Adrenal gland (tissue), 12 donors: ENCODE data around the gene TPM4. TPM values are rescaled to one million over a fixed set of nuclear protein-coding genes. Genes with fewer than 3 reads are reported as not detected.

Experiments
- DNase-seq, 7 donors: peaks; one replicate each; pipeline ENCODE4 v3.0.0-alpha.2; 2019 to 2020
- H3K27ac ChIP-seq, 5 donors: fragments of 200-600 bp; sonication (generic) in 4 of 5; 1 replicate in 3 of 5; 2 replicates in 2 of 5; pipeline versions ENCODE4 v1.5.1 to v1.8.0; 2016 to 2020; ENCODE audit warnings: mild to moderate bottlenecking in 1 of 5
- H3K27me3 ChIP-seq: fragments of 200-600 bp; 2 replicates; pipeline ENCODE4 v1.8.0; 2021
- H3K36me3 ChIP-seq, 2 donors: fragments of 200-600 bp; replicated peaks in 1 of 2; 1 replicate in 1 of 2; 2 replicates in 1 of 2; pipeline versions ENCODE4 v1.5.1 to v1.8.0; 2018 to 2022
- H3K4me1 ChIP-seq, 2 donors: fragments of 200-600 bp; replicated peaks in 1 of 2; 1 replicate in 1 of 2; 2 replicates in 1 of 2; pipeline versions ENCODE4 v1.5.1 to v1.8.0; 2018 to 2021
- H3K4me3 ChIP-seq, 4 donors: fragments of 200-600 bp; sonication (generic) in 3 of 4; one replicate each; pipeline ENCODE4 v1.5.1; 2016 to 2018
- H3K9me3 ChIP-seq, 3 donors: fragments of 200-600 bp; sonication (generic) in 1 of 3; replicated peaks in 1 of 3; 1 replicate in 2 of 3; 2 replicates in 1 of 3; pipeline versions ENCODE4 v1.5.1 to v1.8.0; 2016 to 2021
- CTCF ChIP-seq, 6 experiments: fragments of 450-650 bp in 4 of 6; fragments of 200-600 bp in 2 of 6; sonication (generic) in 1 of 6; IDR thresholded peaks; 1 replicate in 5 of 6; 2 replicates in 1 of 6; pipeline versions ENCODE4 v1.5.1 to v1.8.0; 2016 to 2021; ENCODE audit warnings: antibody characterized with exemption in 6 of 6, mild to moderate bottlenecking in 2 of 6, moderate library complexity in 1 of 6
- POLR2A ChIP-seq, 2 donors: fragments of 450-650 bp; IDR thresholded peaks; one replicate each; pipeline ENCODE4 v1.6.1; 2017; ENCODE audit warnings: antibody characterized with exemption in 2 of 2, mild to moderate bottlenecking in 2 of 2, moderate library complexity in 1 of 2
- WGBS, 4 donors: extraction: QIAGEN DNeasy Blood & Tissue Kit in 2 of 4; methylation state at CpG; one replicate each; pipeline versions ENCODE4 v1.1.5 to v1.1.7; 2013 to 2017; 5-methylcytosine and 5-hydroxymethylcytosine counted together
- intact Hi-C, 2 donors: fragments of 100-400 bp; cut with DNase I; formaldehyde crosslinking; loops; one replicate each; pipeline versions ENCODE4 v1.14.1 to v1.15.0; 2022 to 2023
- polyA plus RNA-seq, 3 donors: library from polyadenylated mRNA; stranded (reverse); fragments of 200-250 nt in 2 of 3; fragments of 350-450 nt in 1 of 3; fragmentation: Illumina TruSeq in 1 of 3; extraction: RNeasy Lipid Tissue Mini Kit (QIAGEN cat#74804) in 1 of 3; gene quantifications; one replicate each; pipeline ENCODE4 v1.2.3, GENCODE V29; 2013 to 2014
- total RNA-seq, 9 donors: library from RNA; depleted of rRNA in 4 of 9; stranded (reverse); fragments of >200 nt in 4 of 9; fragments of 120-200 nt in 1 of 9; fragmentation: NEBNext Ultra II Directional in 1 of 9; extraction: Animal tissue kit (Norgen Biotek cat#: 25700) in 1 of 9; gene quantifications; one replicate each; pipeline versions ENCODE4 v1.1.0 to v1.2.4, GENCODE V29; 2013 to 2023
- donor health status: healthy with polysubstance abuse.
- donor health status: Bipolar disorder and iron deficiency.
- donor health status: DM: yes; HTN: yes; CAD: no.
- donor health status: DM: no; HTN: no; CAD: no.
- donor health status: DM: no; HTN: no; CAD: no.
- donor health status: DM: yes; HTN: yes; CAD: no.

TPM4 gene
- total and polyA plus RNA-seq, 12 donors, result 111 to 294 (median 204) TPM

- H3K4me1 ChIP-seq, result no peaks in the 10 kb centered on the region
- H3K9me3 ChIP-seq, result no peaks in the 10 kb centered on the region
- no peak overlapping the region for H3K27ac ChIP-seq
- intact Hi-C loops, result loop anchor here (5.0 kb wide), 1 partner anchor 140 kb away; no protein-coding TSS in a partner anchor
- TF ChIP-seq CTCF (IDR thresholded peaks at IDR 0.05), result no peak
- no peak for TF ChIP-seq POLR2A (IDR thresholded peaks at IDR 0.05)
- H3K4me3 ChIP-seq, result no peak overlapping the region
- no peaks in the 10 kb centered on the region for H3K27me3 ChIP-seq
- no peaks in the 10 kb centered on the region for H3K36me3 ChIP-seq
- no peak for DNase-seq
- WGBS, 4 donors, result 56 to 63% (median 58%) methylated on average over 9 of the region's 9 CpGs
Observed at GRCh38 chr19:16041991-16042386, 34.3 kb upstream of the TPM4 start.

GRCh38 chr19:16042533-16043085 is 33.7 kb upstream of the TPM4 start:
- DNase-seq, result no peak
- WGBS, 4 donors, result 36 to 51% (median 43%) methylated on average over 4 of the region's 4 CpGs
- no peak overlapping the region for H3K27ac ChIP-seq

GRCh38 chr19:16043156-16043757 is 33.0 kb upstream of the TPM4 start:
- intact Hi-C loops, result loop anchor here (5.0 kb wide), 1 partner anchor 139 kb away; no protein-coding TSS in a partner anchor
- Histone ChIP-seq H3K27ac (no peak overlapping the region), H3K9me3 (no peaks in the 10 kb centered on the region), H3K4me1 (no peaks in the 10 kb centered on the region), H3K27me3 (no peaks in the 10 kb centered on the region), H3K36me3 (no peaks in the 10 kb centered on the region), H3K4me3 (no peak overlapping the region)
- 28 to 43% (median 39%) methylated on average over 2 of the region's 2 CpGs for WGBS, 4 donors
- DNase-seq, result no peak
- TF ChIP-seq CTCF (IDR thresholded peaks at IDR 0.05), result no peak
- TF ChIP-seq POLR2A (IDR thresholded peaks at IDR 0.05), result no peak

More at GRCh38 chr19:16042533-16043085, 33.7 kb upstream of the TPM4 start:
- H3K36me3 ChIP-seq, result no peaks in the 10 kb centered on the region
- H3K4me3 ChIP-seq, result no peak overlapping the region
- TF ChIP-seq CTCF (IDR thresholded peaks at IDR 0.05) (no peak), POLR2A (IDR thresholded peaks at IDR 0.05) (no peak)
- no peaks in the 10 kb centered on the region for H3K27me3 ChIP-seq
- no peaks in the 10 kb centered on the region for H3K9me3 ChIP-seq
- no peaks in the 10 kb centered on the region for H3K4me1 ChIP-seq
- intact Hi-C loops, result loop anchor here (5.0 kb wide), 1 partner anchor 140 kb away; no protein-coding TSS in a partner anchor

- Histone ChIP-seq H3K36me3 (no peaks in the 10 kb centered on the region), H3K27ac (no peak overlapping the region), H3K9me3 (no peaks in the 10 kb centered on the region), H3K4me1 (no peaks in the 10 kb centered on the region), H3K27me3 (no peaks in the 10 kb centered on the region), H3K4me3 (no peak overlapping the region)
- peak in 1 of 7 donors; percentile 4 for DNase-seq
- intact Hi-C loops, result loop anchor here (5.0 kb wide), 1 partner anchor 138 kb away; no protein-coding TSS in a partner anchor
- WGBS, 4 donors, result 81 to 89% (median 88%) methylated on average over 7 of the region's 7 CpGs
- TF ChIP-seq CTCF (IDR thresholded peaks at IDR 0.05) (no peak), POLR2A (IDR thresholded peaks at IDR 0.05) (no peak)
Observed at GRCh38 chr19:16044746-16045145, 31.5 kb upstream of the TPM4 start.
